GM12874 (cell line): ENCODE measurements around the gene XXYLT1.

Experiments
- CTCF ChIP-seq: IDR thresholded peaks from 2 replicates; pipeline ENCODE4 v1.5.1; 2011; ENCODE audit warnings: low read depth, mild to moderate bottlenecking, control low read depth, low read length, moderate library complexity; ENCODE audit not compliant: insufficient read depth

The XXYLT1 gene

GRCh38 chr3:195154111-195154791 is 116.7 kb downstream of the XXYLT1 start:
- TF ChIP-seq CTCF = no peak

GRCh38 chr3:195153653-195154052 is 117.3 kb downstream of the XXYLT1 start:
- no peak for TF ChIP-seq CTCF

GRCh38 chr3:195153130-195153529 is 117.8 kb downstream of the XXYLT1 start:
- no peak for TF ChIP-seq CTCF

GRCh38 chr3:195151866-195152541 is 119.0 kb downstream of the XXYLT1 start:
- TF ChIP-seq CTCF = no peak

- TF ChIP-seq CTCF = no peak
Measured at GRCh38 chr3:195151402-195151801, 119.6 kb downstream of the XXYLT1 start.

- no peak for TF ChIP-seq CTCF
Measured at GRCh38 chr3:195150181-195151118, 120.5 kb downstream of the XXYLT1 start.
